HCT116 (cell line): ENCODE measurements around the gene PVALEF. TPM values are rescaled to one million over a fixed set of nuclear protein-coding genes. Genes with fewer than 3 reads are reported as not detected.

Experiments
- ATAC-seq: fragments of 200-7000 bp; cut with Tn5 transposase; 2 replicates; pipeline ENCODE4 v1.9.1; 2020; ENCODE audit warnings: mild to moderate bottlenecking, moderate library complexity
- BruUV-seq: library from RNA; stranded (reverse); fragments of 400-500 nt; replicated peaks from 2 replicates; lab custom pipeline; 2021; lab: Mats Ljungman, UMichigan
- CTCF ChIA-PET: fragments of 300-600 bp; sonication (Branson Sonifier 250); formaldehyde crosslinking; loops from one replicate; lab custom pipeline; 2021; ENCODE audit warnings: antibody characterized with exemption; lab: Charles Lee
- POLR2A ChIA-PET: fragments of 300-600, 350-600 bp; sonication (Branson Sonifier 250); formaldehyde crosslinking; loops from one replicate; lab custom pipeline; 2021; ENCODE audit warnings: antibody characterized with exemption; lab: Charles Lee
- RAD21 ChIA-PET, 2 experiments: fragments of 300-600 bp; sonication (Branson Sonifier 250); formaldehyde crosslinking; loops; one replicate each; lab custom pipeline; 2023; ENCODE audit warnings: low total read pairs in 2 of 2; ENCODE audit not compliant: uncharacterized antibody in 2 of 2, unreplicated experiment in 2 of 2, low non-redundant PET in 1 of 2; lab: Charles Lee
- DNase-seq: peaks from one replicate; pipeline ENCODE4 v3.0.0-alpha.2; 2010; ENCODE audit warnings: low read depth, low spot score
- H2AFZ ChIP-seq: fragments of 200-600 bp; shearing (Covaris generic), sonication (generic); 2 replicates; pipeline ENCODE4 v1.6.1; 2017; ENCODE audit warnings: low read depth, mixed run types, mixed read lengths, antibody characterized with exemption, low read length; ENCODE audit not compliant: poor library complexity, severe bottlenecking
- H3K27ac ChIP-seq: 2 replicates; pipeline ENCODE4 v1.5.1; 2012; ENCODE audit warnings: low read depth, low read length
- H3K27me3 ChIP-seq: fragments of 200-600 bp; sonication (generic); 2 replicates; pipeline ENCODE4 v1.6.1; 2016; ENCODE audit warnings: mixed run types, low read length, mixed read lengths; ENCODE audit not compliant: insufficient read depth
- H3K36me3 ChIP-seq, 2 experiments: fragments of 200-500 bp in 1 of 2; fragments of 200-600 bp in 1 of 2; sonication (Bioruptor generic) in 1 of 2; sonication (generic) in 1 of 2; 2 replicates each; pipeline versions ENCODE4 v1.5.1 to v1.6.1; 2014 to 2016; ENCODE audit warnings: low read length in 2 of 2, inconsistent platforms in 1 of 2, mixed read lengths in 1 of 2, mixed run types in 1 of 2; ENCODE audit not compliant: insufficient read depth in 2 of 2, control insufficient read depth in 1 of 2
- H3K4me1 ChIP-seq, 2 experiments: fragments of 200-600 bp in 1 of 2; sonication (generic) in 1 of 2; 2 replicates each; pipeline versions ENCODE4 v1.5.1 to v1.6.1; 2012 to 2017; ENCODE audit warnings: low read length in 2 of 2, inconsistent platforms in 1 of 2, mild to moderate bottlenecking in 1 of 2, mixed read lengths in 1 of 2, mixed run types in 1 of 2, moderate library complexity in 1 of 2; ENCODE audit not compliant: insufficient read depth in 2 of 2, control insufficient read depth in 1 of 2
- H3K4me2 ChIP-seq: fragments of 200-600 bp; sonication (generic); 2 replicates; pipeline ENCODE4 v1.6.1; 2017; ENCODE audit warnings: mixed run types, low read length, mixed read lengths
- H3K4me3 ChIP-seq, 2 experiments: fragments of 200-600 bp in 1 of 2; sonication (generic) in 1 of 2; replicated peaks in 1 of 2; 2 replicates each; pipeline ENCODE4 v1.5.1; 2011 to 2016; ENCODE audit warnings: low read length in 2 of 2, control low read depth in 1 of 2, low read depth in 1 of 2, mild to moderate bottlenecking in 1 of 2, mixed read lengths in 1 of 2, mixed run types in 1 of 2
- H3K79me2 ChIP-seq: fragments of 200-600 bp; sonication (generic); 2 replicates; pipeline ENCODE4 v1.6.1; 2017; ENCODE audit warnings: mild to moderate bottlenecking, mixed run types, low read length, moderate library complexity, mixed read lengths; ENCODE audit not compliant: insufficient read depth
- H3K9ac ChIP-seq: fragments of 200-600 bp; sonication (generic); 2 replicates; pipeline ENCODE4 v1.6.1; 2016; ENCODE audit warnings: low read length, mixed read lengths
- H3K9me2 ChIP-seq: fragments of 200-600 bp; sonication (generic), shearing (Covaris generic); 2 replicates; pipeline ENCODE4 v1.6.1; 2017; ENCODE audit warnings: mixed run types, mild to moderate bottlenecking, moderate library complexity; ENCODE audit not compliant: insufficient read depth
- H3K9me3 ChIP-seq, 2 experiments: fragments of 200-500 bp in 1 of 2; fragments of 200-600 bp in 1 of 2; sonication (Bioruptor generic) in 1 of 2; sonication (generic) in 1 of 2; 2 replicates each; pipeline ENCODE4 v1.6.1; 2014 to 2017; ENCODE audit warnings: low read length in 2 of 2, mixed read lengths in 2 of 2, inconsistent platforms in 1 of 2, low read depth in 1 of 2, mild to moderate bottlenecking in 1 of 2, mixed run types in 1 of 2, moderate library complexity in 1 of 2; ENCODE audit not compliant: control insufficient read depth in 1 of 2, insufficient read depth in 1 of 2
- H4K20me1 ChIP-seq: fragments of 200-600 bp; sonication (generic), shearing (Covaris generic); 2 replicates; pipeline ENCODE4 v1.6.1; 2017; ENCODE audit warnings: mixed run types, mild to moderate bottlenecking, moderate library complexity; ENCODE audit not compliant: insufficient read depth
- ATF3 ChIP-seq: IDR thresholded peaks from 2 replicates; pipeline ENCODE4 v1.6.1; 2012
- EZH2phosphoT487 ChIP-seq: fragments of 200-600 bp; IDR thresholded peaks from 2 replicates; pipeline ENCODE4 v1.6.1; 2018; ENCODE audit warnings: antibody characterized with exemption, borderline replicate concordance
- FOSL1 ChIP-seq: IDR thresholded peaks from 2 replicates; pipeline ENCODE4 v1.6.1; 2012; ENCODE audit warnings: low read depth
- JUND ChIP-seq: IDR thresholded peaks from 2 replicates; pipeline ENCODE4 v1.6.1; 2012
- MAX ChIP-seq: IDR thresholded peaks from 2 replicates; pipeline ENCODE4 v1.6.1; 2012
- POLR2A ChIP-seq: IDR thresholded peaks from 2 replicates; pipeline ENCODE4 v1.7.0; 2011; ENCODE audit warnings: borderline replicate concordance; ENCODE audit not compliant: insufficient read depth, insufficient read length; ENCODE audit errors: extremely low read depth
- RAD21 ChIP-seq: IDR thresholded peaks from 2 replicates; pipeline ENCODE4 v1.6.1; 2012; ENCODE audit warnings: low read depth, mild to moderate bottlenecking
- SRF ChIP-seq: IDR thresholded peaks from 2 replicates; pipeline ENCODE4 v1.6.1; 2012; ENCODE audit warnings: low read depth
- TCF7L2 ChIP-seq: IDR thresholded peaks from 2 replicates; pipeline ENCODE4 v1.7.0; 2011; ENCODE audit warnings: borderline replicate concordance, inconsistent platforms; ENCODE audit not compliant: insufficient read depth, insufficient read length; ENCODE audit errors: extremely low read depth
- YY1 ChIP-seq: IDR thresholded peaks from 2 replicates; pipeline ENCODE4 v1.6.1; 2011; ENCODE audit warnings: low read length, low read depth, moderate library complexity, mild to moderate bottlenecking; ENCODE audit not compliant: insufficient replicate concordance; ENCODE audit errors: extremely low read depth
- intact Hi-C: fragments of 100-400 bp; cut with micrococcal nuclease; formaldehyde crosslinking; loops from 2 replicates; pipeline ENCODE4 v1.10.0; 2022
- total RNA-seq: library from RNA; stranded (reverse); gene quantifications from one replicate; pipeline ENCODE4 v1.2.1, GENCODE V29; 2021; ENCODE audit not compliant: unreplicated experiment
- TF ChIP-seq, protein P1 (sequence below): IDR thresholded peaks from 2 replicates; pipeline ENCODE4 v1.6.1; 2011; ENCODE audit warnings: mild to moderate bottlenecking, low read length, moderate library complexity; ENCODE audit not compliant: insufficient replicate concordance; ENCODE audit errors: extremely low read depth

The PVALEF gene
- total RNA-seq, 1 experiment from 2014 or later, result not detected

- DNase-seq (no peak), ATAC-seq (no peak)
- Histone ChIP-seq H3K27ac (no peak overlapping the region), H3K9me3 (no peaks in the 10 kb centered on the region), H3K4me3 (no peak overlapping the region), H3K79me2 (peaks cover 15% of the 10 kb centered on the region; the same call in 1 of the 2 replicates), H3K27me3 (no peaks in the 10 kb centered on the region), H3K9ac (no peak overlapping the region), H3K4me2 (no peak overlapping the region), H3K4me1 (peaks cover 14 to 18% of the 10 kb centered on the region in 2 experiments), H3K36me3 (peaks cover 0 to 10% of the 10 kb centered on the region in 2 experiments; a peak in 2 of 4 replicates), H2AFZ (no peak overlapping the region), H3K9me2 (no peaks in the 10 kb centered on the region), H4K20me1 (no peaks in the 10 kb centered on the region)
- intact Hi-C loops, result no loop called here
- ChIA-PET POLR2A (no interaction called here), RAD21 (no interaction called here), CTCF (no interaction called here)
- BruUV-seq, result no TSS peak
- TF ChIP-seq FOSL1 (no peak), YY1 (no peak), RAD21 (no peak), JUND (no peak)
- TF ChIP-seq, protein P1, sequence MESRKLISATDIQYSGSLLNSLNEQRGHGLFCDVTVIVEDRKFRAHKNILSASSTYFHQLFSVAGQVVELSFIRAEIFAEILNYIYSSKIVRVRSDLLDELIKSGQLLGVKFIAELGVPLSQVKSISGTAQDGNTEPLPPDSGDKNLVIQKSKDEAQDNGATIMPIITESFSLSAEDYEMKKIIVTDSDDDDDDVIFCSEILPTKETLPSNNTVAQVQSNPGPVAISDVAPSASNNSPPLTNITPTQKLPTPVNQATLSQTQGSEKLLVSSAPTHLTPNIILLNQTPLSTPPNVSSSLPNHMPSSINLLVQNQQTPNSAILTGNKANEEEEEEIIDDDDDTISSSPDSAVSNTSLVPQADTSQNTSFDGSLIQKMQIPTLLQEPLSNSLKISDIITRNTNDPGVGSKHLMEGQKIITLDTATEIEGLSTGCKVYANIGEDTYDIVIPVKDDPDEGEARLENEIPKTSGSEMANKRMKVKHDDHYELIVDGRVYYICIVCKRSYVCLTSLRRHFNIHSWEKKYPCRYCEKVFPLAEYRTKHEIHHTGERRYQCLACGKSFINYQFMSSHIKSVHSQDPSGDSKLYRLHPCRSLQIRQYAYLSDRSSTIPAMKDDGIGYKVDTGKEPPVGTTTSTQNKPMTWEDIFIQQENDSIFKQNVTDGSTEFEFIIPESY, result no peak
Measured at GRCh38 chr17:81217491-81217890, 52.2 kb downstream of the PVALEF start.

DNA sequence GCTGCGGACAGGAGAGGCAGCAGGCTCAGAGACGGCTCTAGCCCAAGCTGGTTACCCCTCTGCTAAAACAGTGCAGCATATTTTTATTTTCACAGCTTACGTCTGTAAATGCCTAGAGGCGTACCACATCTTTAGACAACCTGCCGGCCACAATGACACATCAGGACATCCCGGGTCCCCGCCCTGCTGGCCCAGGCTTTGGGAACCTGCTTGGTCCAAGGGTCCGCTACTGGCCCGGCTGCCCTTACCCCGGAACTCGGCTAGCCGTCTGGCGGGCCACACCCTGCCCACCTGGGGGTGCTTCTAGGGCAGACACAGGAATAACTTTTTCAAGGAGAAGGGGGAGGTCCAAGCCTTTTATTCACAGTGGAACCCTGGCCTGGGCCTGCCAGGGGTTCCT lies 53.2 kb downstream of the PVALEF start:
- H3K27me3 ChIP-seq, result no peaks in the 10 kb centered on the region
- H3K9me2 ChIP-seq, result no peaks in the 10 kb centered on the region
- H3K9ac ChIP-seq, result no peak overlapping the region
- intact Hi-C loops, result no loop called here
- no peak overlapping the region for H2AFZ ChIP-seq
- no peak for ATAC-seq
- H3K4me1 ChIP-seq, result peaks cover 16 to 24% of the 10 kb centered on the region in 2 experiments
- no peak for DNase-seq
- ChIA-PET RAD21 (no interaction called here), POLR2A (no interaction called here), CTCF (no interaction called here)
- H3K4me2 ChIP-seq, result no peak overlapping the region
- no peak overlapping the region for H3K4me3 ChIP-seq
- TF ChIP-seq ATF3 (no peak), MAX (no peak), RAD21 (no peak), POLR2A (no peak), EZH2phosphoT487 (no peak), SRF (no peak), TCF7L2 (no peak)
- H4K20me1 ChIP-seq, result no peaks in the 10 kb centered on the region
- peaks cover 0 to 10% of the 10 kb centered on the region in 2 experiments; a peak in 2 of 4 replicates for H3K36me3 ChIP-seq
- BruUV-seq, result no TSS peak
- peaks cover 15% of the 10 kb centered on the region; the same call in 1 of the 2 replicates for H3K79me2 ChIP-seq
- H3K27ac ChIP-seq, result no peak overlapping the region
- no peaks in the 10 kb centered on the region for H3K9me3 ChIP-seq
